NCI-H82 (cell line): ENCODE data around the gene ECI2.
"Not testable (repeated sequence)": the region's sequence is repeated elsewhere in the genome, so short reads cannot be mapped to it uniquely, and the experiment has no call there.

Experiments
- DNase-seq: peaks from one replicate; lab custom pipeline; 2025; lab: John Stamatoyannopoulos, UW

Gene ECI2

DNA sequence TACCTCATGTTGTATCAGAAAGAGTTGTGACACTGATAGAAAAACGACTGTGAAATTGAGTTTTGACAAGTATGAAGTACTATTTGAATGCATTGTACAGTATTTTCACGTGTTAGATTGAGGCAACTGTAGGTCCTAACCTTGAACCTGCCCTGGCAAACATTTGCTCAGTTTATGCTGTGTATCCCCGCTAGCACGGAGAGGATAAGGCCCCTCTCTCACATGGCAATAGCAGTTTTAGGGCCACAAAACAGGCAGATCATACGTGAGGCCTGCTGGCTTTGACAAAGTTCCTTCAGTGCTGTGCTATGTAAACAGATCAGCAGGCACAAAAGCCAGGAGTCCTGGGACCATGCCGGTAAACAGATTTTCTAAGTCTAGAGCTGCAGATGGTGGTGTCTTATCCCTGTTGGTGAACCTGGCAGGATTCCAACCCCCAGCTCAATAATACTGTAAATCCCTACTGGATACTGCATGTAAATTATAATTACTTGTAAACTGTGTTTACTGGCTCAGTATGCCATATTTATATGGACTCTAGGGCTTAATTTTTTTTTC lies 32.6 kb downstream of the ECI2 start:
- peak; percentile 99 for DNase-seq

DNA sequence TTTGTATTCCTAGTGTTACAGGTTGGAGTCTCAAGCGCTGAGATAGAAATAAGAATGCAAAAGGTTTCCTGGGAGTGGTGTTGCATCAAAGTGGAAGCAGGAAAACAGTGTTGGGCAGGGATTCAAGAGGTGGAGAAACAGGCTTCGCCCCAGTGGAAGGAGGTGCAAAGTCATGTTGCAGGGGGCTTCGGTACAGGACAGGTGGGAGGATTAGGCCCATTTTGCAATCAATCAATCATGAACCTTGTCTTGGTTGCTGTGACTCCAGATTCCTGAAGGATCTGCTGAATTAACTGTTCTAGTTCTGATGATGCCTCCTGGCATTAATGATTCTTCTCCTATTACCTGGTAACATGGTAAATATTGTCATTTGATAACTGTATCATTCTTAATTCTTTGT lies 34.1 kb downstream of the ECI2 start:
- DNase-seq: peak; percentile 86

DNA sequence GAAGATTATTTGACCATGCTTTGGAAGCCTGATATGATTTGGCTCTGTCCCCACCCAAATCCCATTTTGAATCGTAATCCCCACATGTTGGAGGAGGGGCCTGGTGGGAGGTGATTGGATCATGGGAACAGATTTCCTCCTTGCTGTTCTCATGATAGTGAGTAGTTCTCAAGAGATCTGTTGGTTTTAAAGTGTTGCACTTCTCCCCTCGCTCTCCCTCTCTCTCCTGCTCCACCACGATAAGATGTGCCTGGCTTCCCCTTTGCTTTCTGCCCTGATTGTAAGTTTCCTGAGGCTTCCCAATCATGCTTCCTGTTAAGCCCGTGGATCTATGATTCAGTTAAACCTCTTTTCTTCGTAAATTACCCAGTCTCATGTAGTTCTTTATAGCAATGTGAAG lies 34.7 kb downstream of the ECI2 start:
- peak; percentile 95 for DNase-seq

DNA sequence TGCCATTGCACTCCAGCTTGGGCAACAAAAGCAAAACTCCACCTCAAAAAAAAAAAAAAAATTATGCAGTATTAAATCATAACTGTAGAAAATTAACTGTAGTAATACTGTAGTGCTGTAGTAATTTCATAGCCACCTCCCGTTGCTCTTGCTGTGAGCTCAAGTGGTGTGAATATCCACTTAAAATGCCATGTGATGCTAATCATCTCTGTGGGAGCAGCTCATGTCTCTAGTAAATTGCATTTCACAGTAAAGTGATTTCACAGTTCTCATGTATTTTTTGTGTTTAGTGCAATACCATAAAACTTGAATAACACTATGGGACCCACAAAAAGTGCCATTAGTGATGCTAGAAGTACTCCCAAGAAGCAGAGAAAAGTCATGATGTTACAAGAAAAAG lies 42.1 kb downstream of the ECI2 start:
- DNase-seq: peak; percentile 71

DNA sequence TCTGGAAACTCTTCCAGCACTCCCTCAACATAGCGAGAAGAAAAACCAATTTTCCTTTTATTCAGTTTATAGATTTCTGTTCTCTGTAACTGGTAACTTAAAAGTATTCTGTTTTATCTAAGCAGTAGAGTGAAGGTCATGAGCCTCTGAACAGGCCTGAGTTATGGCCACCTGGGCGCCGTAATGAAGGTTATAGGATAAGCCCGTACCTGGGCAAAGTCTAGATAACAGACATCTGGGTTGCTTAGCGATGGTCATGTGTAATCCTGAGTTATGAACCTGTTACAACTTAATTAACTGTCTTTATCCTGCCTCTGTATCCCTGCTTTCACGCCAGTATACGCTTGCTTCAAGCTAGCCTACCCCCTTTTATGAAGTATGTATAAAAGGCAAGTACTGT lies 43.4 kb downstream of the ECI2 start:
- peak; percentile 97 for DNase-seq

DNA sequence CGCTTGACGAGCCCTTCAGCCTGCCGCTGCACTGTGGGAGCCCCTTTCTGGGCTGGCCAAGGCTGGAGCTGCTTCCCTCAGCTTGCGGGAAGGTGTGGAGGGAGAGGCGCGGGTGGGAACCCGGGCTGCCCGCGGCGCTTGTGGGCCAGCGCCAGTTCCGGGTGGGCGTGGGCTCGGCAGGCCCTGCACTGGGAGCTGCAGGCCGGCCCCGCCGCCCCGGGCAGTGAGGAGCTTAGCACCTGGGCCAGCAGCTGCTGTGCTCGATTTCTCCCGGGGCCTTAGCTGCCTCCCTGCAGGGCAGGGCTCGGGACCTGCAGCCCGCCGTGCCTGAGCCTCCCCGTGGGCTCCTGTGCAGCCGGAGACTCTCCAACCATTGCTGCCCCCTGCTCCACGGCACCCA lies 45.3 kb downstream of the ECI2 start:
- DNase-seq: not testable (repeated sequence)

DNA sequence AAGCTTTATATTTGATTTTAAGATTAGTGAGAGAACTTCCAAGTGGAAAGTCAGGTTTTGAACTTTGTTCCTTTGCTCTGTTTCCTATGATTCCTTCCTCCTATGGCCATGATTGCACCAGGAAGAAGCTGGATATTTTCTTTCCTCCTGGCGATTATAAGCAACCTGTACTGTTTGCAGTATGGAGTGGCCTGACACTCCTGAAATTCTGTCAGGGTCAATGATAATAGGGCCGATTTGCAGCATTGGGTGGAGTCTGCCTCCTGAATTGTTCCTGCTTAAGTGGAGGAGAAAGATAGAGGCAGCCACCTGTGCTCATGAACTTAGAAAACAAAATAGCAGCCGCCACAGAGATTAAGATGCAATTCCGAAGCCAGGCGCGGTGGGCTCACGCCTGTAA lies 46.7 kb downstream of the ECI2 start:
- peak; percentile 47 for DNase-seq

DNA sequence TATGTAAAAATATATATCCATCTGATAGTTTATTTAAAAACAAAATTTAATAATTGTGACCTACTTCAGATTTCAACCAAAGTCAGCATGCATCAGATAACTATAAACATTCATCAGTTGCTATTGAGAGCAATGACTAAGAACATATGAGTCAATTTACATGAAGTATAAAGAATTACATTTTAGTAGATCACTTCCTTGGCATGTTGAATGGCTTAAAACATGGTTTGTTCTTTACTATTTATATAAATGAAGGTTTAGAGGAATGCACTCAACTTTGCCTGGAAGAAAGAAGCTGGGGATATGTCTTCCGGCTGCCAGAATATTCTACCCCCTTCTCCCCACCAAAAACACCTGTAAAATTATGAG lies 50.1 kb downstream of the ECI2 start:
- no peak for DNase-seq

DNA sequence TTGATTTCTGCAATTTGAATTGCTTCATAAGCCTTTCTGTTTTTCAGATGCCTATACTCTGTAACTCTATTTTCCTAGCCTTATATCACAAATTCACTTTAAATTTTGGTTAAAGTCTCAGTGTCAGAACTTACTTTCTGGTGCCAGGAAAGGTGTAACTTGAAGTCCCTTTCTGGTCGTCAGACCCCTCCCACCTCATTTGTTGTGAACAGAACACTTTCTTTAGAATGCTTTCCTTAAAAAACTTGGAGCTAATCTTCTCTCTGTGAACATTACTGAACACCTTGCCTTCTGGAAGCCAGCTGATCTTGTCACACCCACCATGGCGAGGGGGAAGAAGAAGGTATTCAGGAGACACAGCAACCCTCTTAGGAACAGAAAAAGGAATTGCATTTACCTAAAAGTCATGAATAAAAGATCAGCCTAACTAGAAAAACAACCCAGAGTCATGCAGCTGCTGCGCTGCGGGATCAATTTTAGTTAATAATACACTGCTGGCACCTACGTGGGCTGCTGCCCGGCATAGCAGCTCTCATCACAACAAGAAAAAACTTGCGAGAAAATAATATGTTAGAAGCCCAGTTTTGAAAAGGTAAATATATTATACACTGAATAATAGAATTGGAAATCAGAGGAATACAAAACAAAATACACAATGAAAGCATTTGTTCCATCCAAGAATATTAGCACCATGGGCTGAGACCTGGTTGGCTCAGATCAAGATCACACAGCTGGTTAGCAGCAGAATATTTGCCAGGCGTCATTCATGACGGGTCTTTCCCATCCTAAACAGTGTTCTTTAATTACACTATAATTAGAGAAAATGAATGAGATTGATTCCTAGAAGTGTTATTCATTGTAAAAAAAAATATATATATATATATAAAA lies 50.7 kb downstream of the ECI2 start:
- DNase-seq: peak; percentile 34

DNA sequence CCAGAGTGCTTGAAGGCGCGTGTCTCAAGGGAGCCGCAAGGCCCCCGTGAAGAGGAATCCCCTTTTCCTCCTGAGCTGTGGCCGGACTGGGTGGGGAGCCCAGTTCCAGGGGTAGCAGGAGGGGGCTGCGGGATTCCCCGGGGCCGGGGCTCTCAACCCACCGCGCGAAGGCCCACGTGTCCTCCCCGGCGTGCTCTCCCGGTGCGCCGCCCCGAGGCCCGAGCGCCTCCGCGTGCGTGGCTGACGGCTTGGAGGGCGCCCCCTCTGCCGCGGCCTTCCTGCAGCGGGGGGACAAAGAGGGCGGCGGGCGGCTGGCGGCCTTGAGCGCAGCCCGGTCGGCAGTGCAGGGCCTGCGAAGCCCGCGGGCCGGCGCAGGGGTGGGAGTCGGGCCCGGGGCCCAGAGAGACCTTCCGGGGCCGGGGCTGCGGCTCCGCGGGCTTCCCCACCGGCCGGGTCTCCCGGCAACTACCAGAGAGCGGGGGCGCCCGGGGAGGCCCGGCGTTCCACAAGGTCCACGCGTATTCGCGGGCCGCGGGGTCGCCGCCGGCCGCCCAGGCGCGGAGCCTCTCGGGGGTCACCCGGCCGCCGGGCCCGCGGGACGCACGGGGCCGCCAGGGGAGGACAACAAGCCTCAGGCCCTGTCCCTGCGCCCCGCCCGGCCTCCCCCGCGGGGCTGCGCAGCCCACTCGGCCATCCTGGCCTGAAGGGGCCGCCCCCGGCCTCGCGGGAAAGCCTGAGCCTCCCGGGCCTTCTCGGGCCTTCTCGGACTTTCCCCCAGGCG lies 56.5 kb downstream of the ECI2 start, which contains the start of gene FAM217A:
FAM217A (minus strand) TSS at position 447 of the 781 bp plus-strand sequence. CDS start 1,723 bp downstream, outside the sequence.
- no peak for DNase-seq

DNA sequence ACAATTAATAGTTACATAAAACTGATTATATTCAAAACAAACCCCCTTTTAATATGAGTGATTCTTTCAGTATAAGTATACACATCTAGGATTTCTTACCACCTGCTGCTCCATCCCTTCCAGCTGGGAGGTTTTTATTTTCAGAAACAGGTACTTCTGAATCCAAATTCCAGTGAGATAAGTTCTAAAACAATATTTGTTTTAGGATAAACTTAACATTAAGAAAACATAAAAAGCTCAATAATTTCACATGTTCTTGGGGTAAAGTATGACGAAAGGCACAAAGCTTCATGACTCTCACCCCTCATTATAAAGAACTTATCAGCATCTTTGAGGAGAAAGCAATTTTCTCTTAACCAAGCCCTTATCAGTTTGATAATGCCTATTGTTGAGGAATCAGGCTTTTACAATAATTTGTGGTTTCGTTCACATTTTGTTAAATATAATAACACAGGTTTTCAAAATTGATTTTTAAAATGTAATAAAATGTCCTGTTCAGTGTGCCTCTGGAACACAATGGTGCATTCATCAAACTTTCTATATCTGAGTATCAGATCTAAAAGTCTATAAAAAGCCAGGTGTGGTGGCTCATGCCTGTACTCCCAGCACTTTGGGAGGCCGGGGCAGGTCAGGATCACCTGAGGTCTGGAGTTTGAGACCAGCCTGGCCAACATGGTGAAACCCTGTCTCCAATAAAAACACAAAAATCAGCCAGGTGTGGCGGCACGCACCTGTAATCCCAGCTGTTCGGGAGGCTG lies 60.7 kb downstream of the ECI2 start:
- DNase-seq: no peak

DNA sequence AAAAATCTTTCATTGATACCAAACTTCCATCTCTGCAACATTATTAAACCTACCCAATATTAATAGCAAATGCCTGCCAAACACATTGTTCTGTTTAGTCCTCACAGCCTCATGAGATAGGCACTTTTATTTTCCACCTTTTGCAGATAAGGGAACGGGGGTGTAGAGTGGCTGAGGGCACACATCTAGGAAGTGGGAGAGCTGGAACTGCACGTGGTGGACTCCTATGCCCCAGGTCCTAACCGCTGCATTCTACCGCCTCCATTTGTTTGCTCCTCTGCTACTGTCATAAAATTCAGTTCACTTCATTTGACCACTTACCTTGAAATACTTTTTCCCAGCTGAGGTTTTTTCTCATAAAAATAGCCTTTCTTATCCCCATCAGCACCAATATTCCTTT lies 64.0 kb downstream of the ECI2 start:
- no peak for DNase-seq

DNA sequence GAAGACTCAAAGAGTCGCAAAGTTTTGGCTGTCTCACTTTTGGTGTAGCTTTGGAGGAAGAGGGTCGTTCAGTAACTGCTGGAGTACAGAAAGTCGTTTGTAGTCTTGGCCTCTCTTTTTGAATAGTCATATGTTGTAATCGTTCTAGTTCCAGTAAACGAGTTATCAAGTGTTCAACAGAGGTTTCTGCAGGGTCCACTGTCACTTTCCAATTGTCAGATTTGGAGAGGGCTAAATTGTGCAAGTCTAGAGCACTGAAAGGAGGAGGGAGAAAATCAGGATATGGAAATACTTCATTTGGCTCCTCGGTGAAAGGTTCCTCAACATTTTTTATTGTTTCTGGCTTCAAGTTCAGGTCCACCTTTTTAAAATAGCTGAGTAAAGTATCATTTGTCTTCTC lies 66.2 kb downstream of the ECI2 start:
- no peak for DNase-seq

DNA sequence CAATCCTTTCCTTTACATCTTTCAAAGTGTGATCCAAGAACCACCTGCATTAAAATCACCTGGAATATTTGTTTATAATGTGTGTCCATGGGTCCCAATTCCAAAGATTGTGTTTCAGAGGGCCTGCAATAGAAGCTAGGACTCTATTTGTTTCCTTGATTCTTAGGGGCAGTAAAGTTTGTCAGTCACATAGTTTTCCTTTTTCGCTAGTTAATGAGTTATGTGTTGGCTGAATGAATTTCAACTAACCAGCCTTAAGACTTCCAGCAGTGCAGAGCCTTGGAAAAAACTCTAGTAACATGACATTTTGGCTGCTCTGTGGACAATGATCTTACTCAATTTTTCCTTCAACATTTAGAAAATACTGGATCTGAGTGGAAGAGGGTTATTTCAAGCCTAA lies 67.7 kb downstream of the ECI2 start:
- DNase-seq: no peak

DNA sequence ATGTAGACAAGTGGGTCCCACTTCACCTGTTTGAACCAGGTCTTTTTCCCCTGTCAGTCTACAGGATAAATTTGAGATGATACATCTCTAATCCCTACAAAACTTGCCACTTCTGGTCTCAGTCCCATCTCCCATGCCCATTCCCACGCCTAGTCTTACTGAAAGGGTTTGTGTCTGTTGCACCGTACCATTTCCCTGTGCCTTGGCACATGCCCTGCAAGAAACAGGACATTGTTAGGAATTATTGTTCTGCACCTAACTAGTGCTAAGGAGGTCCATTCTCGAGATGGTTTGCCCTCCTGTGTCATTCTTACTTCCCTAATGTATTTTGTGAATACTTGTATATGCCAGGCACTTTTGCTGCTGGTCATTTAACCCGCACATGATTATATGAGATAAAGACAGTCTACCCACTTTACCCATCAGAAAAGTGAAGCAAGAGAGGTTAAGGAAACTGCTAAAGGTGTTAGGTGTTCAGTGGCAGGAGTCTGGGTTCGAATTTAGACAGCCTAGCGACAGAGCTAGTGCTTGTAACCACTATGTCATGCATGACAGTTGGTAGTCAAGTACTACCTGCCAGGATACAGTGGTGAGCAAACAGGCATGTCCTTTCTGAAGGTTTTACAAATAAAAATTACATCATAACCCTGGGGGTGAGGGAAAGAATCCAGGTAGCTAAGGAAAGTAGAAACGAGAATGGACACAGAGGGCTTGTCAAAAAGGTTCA lies 69.2 kb downstream of the ECI2 start:
- no peak for DNase-seq
